Neuronal stem cell (in vitro differentiated cells): ENCODE measurements around the gene RTEL1.

Experiments used
- DNase-seq: peaks from one replicate; pipeline ENCODE4 v3.0.0-alpha.2; 2013; ENCODE audit warnings: low spot score
- H2AFZ ChIP-seq: one replicate; pipeline ENCODE4 v1.6.1; 2013; ENCODE audit warnings: mild to moderate bottlenecking, low read length, inconsistent platforms
- H2AK5ac ChIP-seq: 2 replicates; pipeline ENCODE4 v1.6.1; 2013; ENCODE audit warnings: low read depth, mild to moderate bottlenecking, inconsistent platforms, low read length, moderate library complexity, mixed read lengths
- H2BK120ac ChIP-seq: 2 replicates; pipeline ENCODE4 v1.6.1; 2013; ENCODE audit warnings: low read depth, mild to moderate bottlenecking, inconsistent platforms, low read length, moderate library complexity, mixed read lengths
- H2BK12ac ChIP-seq: one replicate; pipeline ENCODE4 v1.6.1; 2013; ENCODE audit warnings: low read length, inconsistent platforms
- H2BK15ac ChIP-seq: 2 replicates; pipeline ENCODE4 v1.6.1; 2013; ENCODE audit warnings: mild to moderate bottlenecking, low read length, inconsistent platforms, mixed read lengths
- H2BK5ac ChIP-seq: one replicate; pipeline ENCODE4 v1.6.1; 2013; ENCODE audit warnings: inconsistent platforms, mild to moderate bottlenecking, low read length, moderate library complexity
- H3K14ac ChIP-seq: one replicate; pipeline ENCODE4 v1.6.1; 2013; ENCODE audit warnings: low read length, inconsistent platforms
- H3K18ac ChIP-seq: 2 replicates; pipeline ENCODE4 v1.6.1; 2013; ENCODE audit warnings: low read length, inconsistent platforms
- H3K23ac ChIP-seq: 2 replicates; pipeline ENCODE4 v1.6.1; 2013; ENCODE audit warnings: low read depth, mild to moderate bottlenecking, mixed read lengths, low read length, inconsistent platforms; ENCODE audit not compliant: poor library complexity
- H3K27ac ChIP-seq: replicated peaks from 3 replicates; pipeline ENCODE4 v1.5.1; 2013; ENCODE audit warnings: low read length, inconsistent platforms
- H3K27me3 ChIP-seq, 3 experiments: 2 replicates each; pipeline ENCODE4 v1.6.1; 2013; ENCODE audit warnings: low read length in 3 of 3, mild to moderate bottlenecking in 2 of 3, inconsistent platforms in 1 of 3, low read depth in 1 of 3, mixed read lengths in 1 of 3, moderate library complexity in 1 of 3; ENCODE audit not compliant: control insufficient read depth in 3 of 3, insufficient read depth in 3 of 3
- H3K36me3 ChIP-seq, 2 donors: replicated peaks in 1 of 2; 2 replicates each; pipeline ENCODE4 v1.6.1; 2013; ENCODE audit warnings: low read length in 2 of 2; ENCODE audit not compliant: control insufficient read depth in 2 of 2, insufficient read depth in 2 of 2
- H3K4ac ChIP-seq: 2 replicates; pipeline ENCODE4 v1.6.1; 2013; ENCODE audit warnings: inconsistent platforms, mild to moderate bottlenecking, low read length, moderate library complexity
- H3K4me1 ChIP-seq, 2 donors: 1 replicate in 1 of 2; 2 replicates in 1 of 2; pipeline ENCODE4 v1.6.1; 2013; ENCODE audit warnings: low read length in 2 of 2, low read depth in 1 of 2; ENCODE audit not compliant: control insufficient read depth in 2 of 2, insufficient read depth in 1 of 2
- H3K4me2 ChIP-seq: one replicate; pipeline ENCODE4 v1.6.1; 2013; ENCODE audit warnings: mild to moderate bottlenecking, low read length, inconsistent platforms; ENCODE audit not compliant: insufficient read depth, poor library complexity, severe bottlenecking
- H3K4me3 ChIP-seq, 2 donors: 2 replicates each; pipeline ENCODE4 v1.5.1; 2013; ENCODE audit warnings: low read length in 2 of 2, mild to moderate bottlenecking in 2 of 2, inconsistent platforms in 1 of 2, moderate library complexity in 1 of 2
- H3K79me1 ChIP-seq: one replicate; pipeline ENCODE4 v1.6.1; 2013; ENCODE audit warnings: low read depth, mild to moderate bottlenecking, inconsistent platforms, low read length, moderate library complexity
- H3K9ac ChIP-seq: one replicate; pipeline ENCODE4 v1.6.1; 2013; ENCODE audit warnings: mild to moderate bottlenecking, low read depth, low read length, inconsistent platforms; ENCODE audit not compliant: poor library complexity
- H3K9me3 ChIP-seq, 2 donors: replicated peaks in 1 of 2; 2 replicates each; pipeline versions ENCODE3 to v1.6.1; 2013; ENCODE audit warnings: low read length in 2 of 2, mild to moderate bottlenecking in 2 of 2, inconsistent platforms in 1 of 2, low read depth in 1 of 2, mixed read lengths in 1 of 2, moderate library complexity in 1 of 2; ENCODE audit not compliant: control insufficient read depth in 2 of 2, insufficient read depth in 1 of 2
- H4K8ac ChIP-seq: one replicate; pipeline ENCODE4 v1.6.1; 2013; ENCODE audit warnings: low read depth, mild to moderate bottlenecking, inconsistent platforms, low read length, moderate library complexity
- H4K91ac ChIP-seq: one replicate; pipeline ENCODE4 v1.6.1; 2013; ENCODE audit warnings: low read length, low read depth, mild to moderate bottlenecking, inconsistent platforms; ENCODE audit not compliant: poor library complexity
- WGBS, 2 donors: extraction: QIAGEN DNeasy Blood & Tissue Kit; methylation state at CpG; one replicate each; pipeline ENCODE4 v1.1.7; 2013; ENCODE audit warnings: missing lambda C conversion rate in 2 of 2, mixed read lengths in 1 of 2; ENCODE audit not compliant: insufficient read length in 2 of 2, insufficient replicate concordance in 1 of 2; ENCODE audit errors: extremely low coverage in 2 of 2; 5-methylcytosine and 5-hydroxymethylcytosine counted together

The RTEL1 gene

DNA sequence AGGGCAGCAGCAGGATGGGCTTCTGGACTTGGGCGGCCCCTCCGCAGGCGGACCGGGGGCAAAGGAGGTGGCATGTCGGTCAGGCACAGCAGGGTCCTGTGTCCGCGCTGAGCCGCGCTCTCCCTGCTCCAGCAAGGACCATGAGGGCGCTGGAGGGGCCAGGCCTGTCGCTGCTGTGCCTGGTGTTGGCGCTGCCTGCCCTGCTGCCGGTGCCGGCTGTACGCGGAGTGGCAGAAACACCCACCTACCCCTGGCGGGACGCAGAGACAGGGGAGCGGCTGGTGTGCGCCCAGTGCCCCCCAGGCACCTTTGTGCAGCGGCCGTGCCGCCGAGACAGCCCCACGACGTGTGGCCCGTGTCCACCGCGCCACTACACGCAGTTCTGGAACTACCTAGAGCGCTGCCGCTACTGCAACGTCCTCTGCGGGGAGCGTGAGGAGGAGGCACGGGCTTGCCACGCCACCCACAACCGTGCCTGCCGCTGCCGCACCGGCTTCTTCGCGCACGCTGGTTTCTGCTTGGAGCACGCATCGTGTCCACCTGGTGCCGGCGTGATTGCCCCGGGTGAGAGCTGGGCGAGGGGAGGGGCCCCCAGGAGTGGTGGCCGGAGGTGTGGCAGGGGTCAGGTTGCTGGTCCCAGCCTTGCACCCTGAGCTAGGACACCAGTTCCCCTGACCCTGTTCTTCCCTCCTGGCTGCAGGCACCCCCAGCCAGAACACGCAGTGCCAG lies 38.7 kb downstream of the RTEL1 start, which contains the start of gene TNFRSF6B:
Gene TNFRSF6B, plus strand, starts transcription at position 25 of the 729 bp plus-strand sequence. Its CDS starts 116 bp downstream, at position 141.
- Histone ChIP-seq H3K18ac (peak within 1 kb of the TSS; percentile 94), H2BK12ac (peak within 1 kb of the TSS; percentile 84), H2BK15ac (peak within 1 kb of the TSS; percentile 67), H3K14ac (peak within 1 kb of the TSS; percentile 98), H3K4ac (peak within 1 kb of the TSS; percentile 98), H3K4me1 (peaks cover 7 to 14% of the 10 kb centered on the region in 2 donors), H3K9ac (peak within 1 kb of the TSS; percentile 91), H3K27me3 (no peaks in the 10 kb centered on the region), H3K23ac (peak within 1 kb of the TSS; percentile 100), H3K79me1 (peaks cover 6% of the 10 kb centered on the region), H4K8ac (peak within 1 kb of the TSS; percentile 48), H3K4me2 (peak within 1 kb of the TSS; percentile 52), H3K9me3 (peaks cover 0 to 2% of the 10 kb centered on the region in 2 donors), H3K4me3 (peak within 1 kb of the TSS in 1 of 2 donors; percentile 60), H2BK120ac (no peak within 1 kb of the TSS), H2AFZ (no peak within 1 kb of the TSS), H2BK5ac (no peak within 1 kb of the TSS), H2AK5ac (peak within 1 kb of the TSS; percentile 96), H4K91ac (peak within 1 kb of the TSS; percentile 53), H3K36me3 (peaks cover 0 to 42% of the 10 kb centered on the region in 2 donors), H3K27ac (no peak within 1 kb of the TSS)
- WGBS, 2 donors = no CpG with 5 or more reads among the region's 52 CpGs
- no peak for DNase-seq

DNA sequence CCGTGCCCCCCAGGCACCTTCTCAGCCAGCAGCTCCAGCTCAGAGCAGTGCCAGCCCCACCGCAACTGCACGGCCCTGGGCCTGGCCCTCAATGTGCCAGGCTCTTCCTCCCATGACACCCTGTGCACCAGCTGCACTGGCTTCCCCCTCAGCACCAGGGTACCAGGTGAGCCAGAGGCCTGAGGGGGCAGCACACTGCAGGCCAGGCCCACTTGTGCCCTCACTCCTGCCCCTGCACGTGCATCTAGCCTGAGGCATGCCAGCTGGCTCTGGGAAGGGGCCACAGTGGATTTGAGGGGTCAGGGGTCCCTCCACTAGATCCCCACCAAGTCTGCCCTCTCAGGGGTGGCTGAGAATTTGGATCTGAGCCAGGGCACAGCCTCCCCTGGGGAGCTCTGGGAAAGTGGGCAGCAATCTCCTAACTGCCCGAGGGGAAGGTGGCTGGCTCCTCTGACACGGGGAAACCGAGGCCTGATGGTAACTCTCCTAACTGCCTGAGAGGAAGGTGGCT lies 39.3 kb downstream of the RTEL1 start:
- H3K14ac ChIP-seq = peak overlapping the region; percentile 67
- peak overlapping the region; percentile 48 for H4K8ac ChIP-seq
- H2AFZ ChIP-seq = no peak overlapping the region
- peak overlapping the region; percentile 100 for H3K23ac ChIP-seq
- H2BK15ac ChIP-seq = no peak overlapping the region
- H3K4me1 ChIP-seq = peaks cover 7 to 14% of the 10 kb centered on the region in 2 donors
- H3K9ac ChIP-seq = peak overlapping the region; percentile 50
- peaks cover 0 to 44% of the 10 kb centered on the region in 2 donors for H3K36me3 ChIP-seq
- H2AK5ac ChIP-seq = peak overlapping the region; percentile 96
- no peak overlapping the region for H3K27ac ChIP-seq
- H2BK12ac ChIP-seq = peak overlapping the region; percentile 58
- peaks cover 6% of the 10 kb centered on the region for H3K79me1 ChIP-seq
- H3K27me3 ChIP-seq = no peaks in the 10 kb centered on the region
- H4K91ac ChIP-seq = no peak overlapping the region
- no peak for DNase-seq
- no peak overlapping the region for H2BK5ac ChIP-seq
- WGBS, 2 donors = no CpG with 5 or more reads among the region's 7 CpGs
- H3K9me3 ChIP-seq = peaks cover 0 to 2% of the 10 kb centered on the region in 2 donors
- no peak overlapping the region for H3K4ac ChIP-seq
- H2BK120ac ChIP-seq = no peak overlapping the region
- H3K4me2 ChIP-seq = no peak overlapping the region
- H3K18ac ChIP-seq = peak overlapping the region; percentile 94
- H3K4me3 ChIP-seq = peak overlapping the region in 1 of 2 donors; percentile 31

DNA sequence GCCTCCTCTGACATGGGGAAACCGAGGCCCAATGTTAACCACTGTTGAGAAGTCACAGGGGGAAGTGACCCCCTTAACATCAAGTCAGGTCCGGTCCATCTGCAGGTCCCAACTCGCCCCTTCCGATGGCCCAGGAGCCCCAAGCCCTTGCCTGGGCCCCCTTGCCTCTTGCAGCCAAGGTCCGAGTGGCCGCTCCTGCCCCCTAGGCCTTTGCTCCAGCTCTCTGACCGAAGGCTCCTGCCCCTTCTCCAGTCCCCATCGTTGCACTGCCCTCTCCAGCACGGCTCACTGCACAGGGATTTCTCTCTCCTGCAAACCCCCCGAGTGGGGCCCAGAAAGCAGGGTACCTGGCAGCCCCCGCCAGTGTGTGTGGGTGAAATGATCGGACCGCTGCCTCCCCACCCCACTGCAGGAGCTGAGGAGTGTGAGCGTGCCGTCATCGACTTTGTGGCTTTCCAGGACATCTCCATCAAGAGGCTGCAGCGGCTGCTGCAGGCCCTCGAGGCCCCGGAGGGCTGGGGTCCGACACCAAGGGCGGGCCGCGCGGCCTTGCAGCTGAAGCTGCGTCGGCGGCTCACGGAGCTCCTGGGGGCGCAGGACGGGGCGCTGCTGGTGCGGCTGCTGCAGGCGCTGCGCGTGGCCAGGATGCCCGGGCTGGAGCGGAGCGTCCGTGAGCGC lies 39.9 kb downstream of the RTEL1 start:
- H3K4me1 ChIP-seq = peaks cover 7 to 14% of the 10 kb centered on the region in 2 donors
- no peaks in the 10 kb centered on the region for H3K27me3 ChIP-seq
- H3K23ac ChIP-seq = peak overlapping the region; percentile 85
- H3K4ac ChIP-seq = no peak overlapping the region
- H3K9me3 ChIP-seq = peaks cover 0 to 2% of the 10 kb centered on the region in 2 donors
- no peak overlapping the region for H2BK120ac ChIP-seq
- peaks cover 0 to 44% of the 10 kb centered on the region in 2 donors for H3K36me3 ChIP-seq
- H4K91ac ChIP-seq = no peak overlapping the region
- no peak overlapping the region for H2BK5ac ChIP-seq
- H2AFZ ChIP-seq = no peak overlapping the region
- WGBS, 2 donors = no CpG with 5 or more reads among the region's 40 CpGs
- peak overlapping the region; percentile 58 for H2BK12ac ChIP-seq
- no peak overlapping the region for H4K8ac ChIP-seq
- peaks cover 6% of the 10 kb centered on the region for H3K79me1 ChIP-seq
- no peak for DNase-seq
- H3K18ac ChIP-seq = no peak overlapping the region
- H3K27ac ChIP-seq = no peak overlapping the region
- H3K4me3 ChIP-seq = no peak overlapping the region
- no peak overlapping the region for H3K4me2 ChIP-seq
- H3K14ac ChIP-seq = peak overlapping the region; percentile 21
- H2AK5ac ChIP-seq = no peak overlapping the region
- H2BK15ac ChIP-seq = no peak overlapping the region
- H3K9ac ChIP-seq = peak overlapping the region; percentile 50
